CMK (cell line): ENCODE results near the gene CCT6A.
"Not testable (repeated sequence)": the region's sequence is repeated elsewhere in the genome, so short reads cannot be mapped to it uniquely, and the experiment has no call there.

Source experiments
- DNase-seq: peaks from one replicate; pipeline ENCODE4 v3.0.0-alpha.2; 2010; ENCODE audit warnings: low read depth

The CCT6A gene

GRCh38 chr7:56051053-56051338, 569 bp upstream of the CCT6A start:
- no peak for DNase-seq

DNA sequence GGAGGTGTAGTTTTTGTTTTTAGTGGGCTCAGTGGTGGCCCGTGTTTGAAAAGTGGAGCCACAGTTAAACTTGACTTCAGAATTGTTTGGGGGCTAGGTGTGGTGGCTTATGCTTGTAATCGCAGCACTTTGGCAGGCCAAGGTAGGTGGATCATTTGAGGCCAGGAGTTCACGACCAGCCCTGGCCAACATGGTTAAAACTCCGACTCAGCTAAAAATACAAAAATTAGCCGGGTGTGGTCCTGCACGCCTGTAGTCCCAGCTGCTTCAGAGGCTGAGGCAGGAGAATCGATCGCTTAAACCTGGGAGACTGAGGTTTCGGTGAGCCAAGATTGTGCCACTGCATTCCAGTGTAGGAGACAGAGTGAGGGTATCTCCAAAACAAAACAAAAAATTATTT, 1.8 kb downstream of the CCT6A start:
- DNase-seq, result no peak

DNA sequence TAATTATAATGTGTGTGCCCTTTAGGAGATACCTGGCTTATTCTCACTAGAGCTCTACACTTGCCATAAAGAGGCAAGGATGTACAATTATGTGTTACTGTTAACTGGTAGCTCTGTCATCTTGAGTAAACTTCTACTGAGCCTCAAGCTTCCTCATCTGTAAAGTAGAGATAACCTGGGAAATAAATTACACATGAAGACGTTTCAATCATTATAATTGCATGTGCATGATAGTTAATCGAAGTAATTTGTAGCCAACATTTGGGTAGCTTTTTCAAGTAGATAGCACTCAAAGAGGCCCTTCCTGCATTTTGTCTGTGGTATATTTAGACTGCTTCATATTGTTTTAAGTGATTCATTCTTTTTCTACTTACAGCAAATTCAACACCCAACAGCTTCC, 2.4 kb downstream of the CCT6A start:
- DNase-seq, result no peak

- DNase-seq, result no peak
These were observed 10.8 kb downstream of the CCT6A start for GRCh38 chr7:56062382-56062781.

- no peak for DNase-seq
These were observed 11.9 kb downstream of the CCT6A start for GRCh38 chr7:56063500-56063881.

DNA sequence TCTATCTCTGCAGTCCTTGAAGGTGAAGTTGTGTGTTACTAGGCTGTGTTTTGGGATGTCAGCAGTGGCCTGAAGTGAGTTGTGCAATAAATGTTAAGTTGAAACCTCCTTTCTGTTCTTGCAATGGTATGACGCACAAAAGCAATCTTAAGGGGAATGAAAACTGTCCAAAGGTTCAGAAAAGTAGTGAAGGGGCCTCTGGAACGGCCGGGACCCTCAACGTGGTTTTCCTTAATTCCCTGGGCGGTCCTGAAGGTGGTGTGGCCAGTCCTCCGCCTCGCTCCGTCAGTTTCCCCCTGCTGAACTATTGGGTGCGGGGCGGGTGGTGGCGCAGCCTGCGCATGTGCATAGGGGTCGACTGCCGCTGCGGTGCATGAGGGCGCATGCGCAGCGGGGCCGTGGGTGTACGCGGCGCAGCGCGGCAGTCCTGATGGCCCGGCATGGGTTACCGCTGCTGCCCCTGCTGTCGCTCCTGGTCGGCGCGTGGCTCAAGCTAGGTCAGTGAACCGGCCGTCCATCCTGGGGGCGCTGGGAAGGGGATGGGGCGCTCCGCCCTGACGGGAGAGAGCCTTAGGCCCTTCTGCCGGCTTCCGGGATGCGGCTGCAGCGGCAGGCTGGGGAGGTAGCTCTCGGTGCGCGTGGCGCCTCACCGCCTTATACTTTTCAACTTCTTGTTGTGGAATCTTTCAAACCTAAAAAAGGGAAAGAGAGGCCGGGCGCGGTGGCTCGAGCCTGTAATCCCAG, 12.5 kb downstream of the CCT6A start, which contains the start of gene SUMF2:
Gene SUMF2, plus strand, starts transcription at position 405 of the 744 bp plus-strand sequence. Its CDS starts 26 bp downstream, at position 431.
- peak; percentile 74 for DNase-seq

DNA sequence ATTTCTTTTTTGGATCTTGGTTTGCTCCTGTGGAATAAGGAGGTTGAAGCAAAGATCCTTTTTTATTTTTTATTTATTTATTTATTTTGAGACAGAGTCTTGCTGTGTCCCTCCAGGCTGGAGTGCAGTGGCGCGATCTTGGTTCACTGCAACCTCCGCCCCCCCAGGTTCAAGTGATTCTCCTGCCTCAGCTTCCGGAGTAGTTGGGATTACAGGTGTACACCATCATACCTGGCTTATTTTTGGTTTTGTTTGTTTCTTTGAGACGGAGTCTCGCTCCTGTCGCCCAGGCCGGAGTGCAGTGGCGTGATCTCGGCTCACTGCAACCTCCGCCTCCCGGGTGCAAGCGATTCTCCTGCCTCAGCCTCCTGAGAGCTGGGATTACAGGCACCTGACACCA, 14.8 kb downstream of the CCT6A start:
- not testable (repeated sequence) for DNase-seq

GRCh38 chr7:56074371-56074791, 22.8 kb downstream of the CCT6A start:
- DNase-seq, result no peak

- no peak for DNase-seq
These were observed 26.1 kb downstream of the CCT6A start for GRCh38 chr7:56077681-56078080.

DNA sequence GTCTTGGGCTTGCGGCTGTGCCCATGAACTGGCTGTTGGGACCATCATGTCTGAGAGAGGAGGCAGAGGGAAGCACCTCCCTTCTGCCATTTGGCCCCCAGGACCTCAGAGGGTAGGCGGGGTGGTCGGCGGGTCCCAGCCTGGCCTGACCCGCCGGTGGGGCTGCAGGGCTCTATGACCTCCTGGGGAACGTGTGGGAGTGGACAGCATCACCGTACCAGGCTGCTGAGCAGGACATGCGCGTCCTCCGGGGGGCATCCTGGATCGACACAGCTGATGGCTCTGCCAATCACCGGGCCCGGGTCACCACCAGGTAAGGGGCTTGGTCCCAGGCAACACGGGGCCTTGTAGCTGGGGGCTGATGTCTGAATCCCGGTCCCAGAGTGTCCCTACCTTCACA, 26.6 kb downstream of the CCT6A start:
- DNase-seq, result no peak

- no peak for DNase-seq
These were observed 28.1 kb downstream of the CCT6A start for GRCh38 chr7:56079450-56080185.

DNA sequence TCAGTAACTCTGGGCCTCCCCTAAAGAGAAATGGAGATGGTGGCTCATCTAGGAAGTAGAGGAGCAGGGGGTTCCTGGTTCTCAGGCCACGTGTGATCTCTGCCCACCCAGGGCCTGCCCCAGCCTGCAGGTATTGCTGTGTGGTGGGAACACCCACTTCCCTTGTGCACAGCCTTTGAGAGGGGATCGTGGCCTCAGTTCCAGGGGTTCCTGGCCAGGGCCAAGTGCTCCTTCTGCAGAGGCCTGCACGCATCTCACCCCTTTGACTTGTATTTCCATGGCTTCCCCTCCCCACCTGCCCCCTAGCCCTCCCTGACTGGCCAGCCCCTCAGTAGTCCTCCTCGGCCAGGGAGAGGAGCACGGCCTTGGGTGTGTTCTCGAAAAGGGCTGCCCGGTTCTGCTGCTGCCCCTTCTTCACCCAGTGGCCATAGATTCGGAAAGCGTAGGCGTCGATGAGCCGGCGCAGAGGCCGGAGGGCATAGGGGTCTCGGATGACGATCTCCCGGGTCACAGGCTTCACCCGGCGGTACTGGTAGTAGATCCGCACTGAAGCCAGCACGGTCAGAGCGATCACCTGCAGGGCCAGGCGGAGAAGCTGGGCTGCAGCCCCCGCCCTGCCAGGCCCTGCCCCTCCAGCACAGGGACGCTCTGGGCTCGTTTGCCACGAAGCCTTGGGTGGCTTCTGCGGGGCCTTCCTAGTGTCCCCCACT, 29.3 kb downstream of the CCT6A start:
- not testable (repeated sequence) for DNase-seq

DNA sequence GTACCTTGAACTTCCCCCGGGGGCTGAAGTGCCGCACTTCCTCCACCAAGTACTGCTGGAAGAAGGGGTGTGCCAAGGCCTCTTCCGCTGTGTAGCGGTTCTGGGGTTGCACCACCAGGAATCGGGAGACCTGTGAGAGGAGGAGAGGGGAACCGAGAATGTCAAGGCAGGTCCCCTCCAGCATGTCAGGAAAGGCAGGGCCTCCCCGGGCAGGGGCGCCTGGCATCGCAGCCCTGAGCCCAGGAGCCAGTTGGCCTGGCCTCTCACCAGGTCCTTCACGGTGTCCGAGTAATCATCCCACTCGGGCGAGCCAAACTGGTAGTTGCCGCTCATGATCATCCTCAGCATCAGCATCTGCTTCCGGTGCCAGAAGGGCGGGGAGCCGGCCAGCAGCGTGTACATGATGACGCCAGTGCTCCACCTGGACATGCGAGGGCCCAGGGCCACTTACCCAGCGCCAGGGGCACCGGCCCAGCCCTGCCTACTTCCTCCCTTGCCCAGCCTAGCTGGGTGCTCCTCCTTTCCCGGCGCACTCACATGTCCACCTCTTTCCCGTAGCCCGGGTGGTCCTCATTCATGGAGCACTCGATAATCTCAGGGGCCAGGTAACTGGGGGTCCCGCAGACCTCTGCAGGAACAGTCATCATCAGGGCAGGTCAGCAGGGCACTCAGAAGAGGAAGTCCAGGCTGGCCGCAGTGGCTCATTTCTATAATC, 30.2 kb downstream of the CCT6A start:
- DNase-seq, result no peak

- no peak for DNase-seq
These were observed 31.7 kb downstream of the CCT6A start for GRCh38 chr7:56083150-56083785.

- no peak for DNase-seq
These were observed 35.2 kb downstream of the CCT6A start for GRCh38 chr7:56086761-56087160.

DNA sequence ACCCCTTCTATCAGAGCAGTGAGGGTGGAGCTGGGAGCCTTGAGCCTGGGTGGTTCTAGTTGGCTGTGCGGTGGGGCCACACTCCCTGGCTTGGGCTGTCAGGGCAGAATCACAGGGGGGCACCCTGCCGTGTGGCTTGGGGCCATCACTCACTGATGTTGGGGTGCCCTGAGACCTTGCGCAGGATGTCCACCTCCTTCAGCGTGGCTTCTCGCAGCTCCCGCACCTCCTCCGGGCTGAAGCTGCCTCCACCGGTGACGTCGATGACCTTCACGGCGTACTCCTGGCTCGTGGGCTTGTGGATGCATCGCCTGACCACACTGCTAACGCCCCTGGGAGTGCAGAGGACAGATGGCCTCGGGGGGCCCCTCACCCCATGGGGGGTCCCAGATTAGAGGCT, 35.9 kb downstream of the CCT6A start:
- no peak for DNase-seq

DNA sequence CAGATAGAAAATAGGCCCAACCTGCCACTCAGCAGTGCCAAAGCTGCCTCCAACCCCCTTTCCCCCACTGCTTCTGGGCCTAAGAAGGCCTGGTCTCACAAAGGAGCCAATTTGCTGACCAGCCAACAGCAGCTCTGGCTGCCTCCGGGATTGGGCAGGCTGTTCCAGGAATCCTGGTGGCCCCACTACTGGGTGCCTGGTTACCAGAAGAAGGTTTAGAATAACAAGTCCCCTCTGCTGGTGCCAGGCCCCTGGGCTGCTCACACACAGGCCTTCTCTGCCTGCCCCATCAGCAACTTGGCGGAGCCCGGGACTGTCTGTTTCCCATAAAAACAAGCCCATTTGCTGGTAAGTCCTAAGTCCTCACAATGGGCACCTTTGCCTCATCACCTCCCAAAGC, 40.0 kb downstream of the CCT6A start:
- no peak for DNase-seq

DNA sequence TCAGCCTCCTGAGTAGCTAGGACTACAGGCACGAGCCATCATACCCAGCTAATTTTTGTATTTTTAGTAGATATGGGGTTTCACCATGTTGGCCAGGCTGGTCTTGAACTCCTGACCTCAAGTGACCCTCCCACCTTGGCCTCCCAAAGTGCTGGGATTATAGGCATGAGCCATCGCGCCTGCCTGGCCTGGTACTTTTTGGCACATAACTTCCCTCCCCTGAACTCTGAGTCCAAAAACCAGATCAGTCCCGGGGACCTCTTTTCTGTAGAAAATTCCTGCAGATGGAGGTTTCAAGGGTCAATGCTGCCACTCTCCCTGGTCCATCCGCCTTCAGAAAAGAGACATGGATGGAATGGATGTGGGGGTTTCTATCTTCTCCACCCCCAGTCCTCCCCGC, 40.8 kb downstream of the CCT6A start:
- not testable (repeated sequence) for DNase-seq

- DNase-seq, result no peak
These were observed 41.4 kb downstream of the CCT6A start, which contains the start of gene PHKG1 for GRCh38 chr7:56092789-56093531. TSS of gene PHKG1 (minus strand) at chr7:56092952. CDS start at chr7:56088941, 4,011 bp downstream.

- DNase-seq, result no peak
These were observed 46.1 kb downstream of the CCT6A start for GRCh38 chr7:56097700-56098099.
